IMR-90 (cell line): ENCODE results near the gene S100A13. TPM values are rescaled to one million over a fixed set of nuclear protein-coding genes. Genes with fewer than 3 reads are reported as not detected.

Experiments
- ATAC-seq: fragments of 200-7000 bp; cut with Tn5 transposase; 2 replicates; pipeline ENCODE4 v1.9.1; 2020; ENCODE audit warnings: low read depth, mild to moderate bottlenecking, moderate library complexity
- BruUV-seq: library from RNA; stranded (reverse); fragments of 400-500 nt; replicated peaks from 2 replicates; lab custom pipeline; 2021; lab: Mats Ljungman, UMichigan
- CTCF ChIA-PET: fragments of 300-600 bp; formaldehyde crosslinking; extraction: SDS; loops from one replicate; lab custom pipeline; 2021; ENCODE audit warnings: antibody characterized with exemption; lab: Yijun Ruan, JAX
- POLR2A ChIA-PET: fragments of 300-600 bp; sonication (Branson Sonifier 250); formaldehyde crosslinking; loops from one replicate; lab custom pipeline; 2022; ENCODE audit warnings: antibody characterized with exemption; ENCODE audit not compliant: unreplicated experiment; lab: Charles Lee
- DNase-seq: peaks from one replicate; pipeline ENCODE4 v3.0.0; 2013
- H2AFZ ChIP-seq: replicated peaks from 2 replicates; pipeline ENCODE3; 2013; ENCODE audit warnings: low read length, mild to moderate bottlenecking; ENCODE audit not compliant: poor library complexity
- H2AK5ac ChIP-seq: 2 replicates; pipeline ENCODE4 v1.6.1; 2013; ENCODE audit warnings: low read depth, low read length, inconsistent platforms
- H2AK9ac ChIP-seq: replicated peaks from 2 replicates; pipeline ENCODE3; 2013; ENCODE audit warnings: mild to moderate bottlenecking, low read depth, low read length, moderate library complexity; ENCODE audit not compliant: poor library complexity
- H2BK120ac ChIP-seq: 2 replicates; pipeline ENCODE4 v1.6.1; 2013; ENCODE audit warnings: low read depth, low read length, inconsistent platforms
- H2BK15ac ChIP-seq: 3 replicates; pipeline ENCODE4 v1.6.1; 2013; ENCODE audit warnings: low read depth, low read length, inconsistent platforms
- H2BK20ac ChIP-seq: 2 replicates; pipeline ENCODE4 v1.6.1; 2013; ENCODE audit warnings: low read depth, mild to moderate bottlenecking, inconsistent platforms, low read length, moderate library complexity
- H2BK5ac ChIP-seq: 2 replicates; pipeline ENCODE4 v1.6.1; 2013; ENCODE audit warnings: mild to moderate bottlenecking, low read depth, low read length, inconsistent platforms; ENCODE audit not compliant: poor library complexity, severe bottlenecking
- H3K14ac ChIP-seq: replicated peaks from 2 replicates; pipeline ENCODE4 v1.6.1; 2013; ENCODE audit warnings: low read depth, low read length, inconsistent platforms
- H3K18ac ChIP-seq: 2 replicates; pipeline ENCODE4 v1.6.1; 2013; ENCODE audit warnings: low read depth, low read length, control low read depth
- H3K23ac ChIP-seq: 2 replicates; pipeline ENCODE4 v1.6.1; 2013; ENCODE audit warnings: low read depth, low read length, inconsistent platforms
- H3K27ac ChIP-seq: 2 replicates; pipeline ENCODE4 v1.5.1; 2013; ENCODE audit warnings: mild to moderate bottlenecking, control low read depth, low read length; ENCODE audit not compliant: insufficient read depth
- H3K27me3 ChIP-seq: 2 replicates; pipeline ENCODE4 v1.6.1; 2013; ENCODE audit warnings: low read length; ENCODE audit not compliant: control insufficient read depth, insufficient read depth
- H3K36me3 ChIP-seq: 2 replicates; pipeline ENCODE4 v1.6.1; 2013; ENCODE audit warnings: low read length, mixed read lengths; ENCODE audit not compliant: control insufficient read depth, insufficient read depth
- H3K4ac ChIP-seq: 2 replicates; pipeline ENCODE4 v1.6.1; 2013; ENCODE audit warnings: low read depth, low read length, inconsistent platforms
- H3K4me1 ChIP-seq: 2 replicates; pipeline ENCODE4 v1.6.1; 2013; ENCODE audit warnings: low read length, mixed read lengths; ENCODE audit not compliant: control insufficient read depth, insufficient read depth
- H3K4me2 ChIP-seq: 2 replicates; pipeline ENCODE4 v1.6.1; 2013; ENCODE audit warnings: low read depth, mild to moderate bottlenecking, control low read depth, low read length, moderate library complexity
- H3K4me3 ChIP-seq: 2 replicates; pipeline ENCODE4 v1.5.1; 2013; ENCODE audit warnings: low read depth, mild to moderate bottlenecking, control low read depth, low read length, moderate library complexity; ENCODE audit not compliant: insufficient read depth
- H3K56ac ChIP-seq: 2 replicates; pipeline ENCODE4 v1.6.1; 2013; ENCODE audit warnings: low read length, inconsistent platforms; ENCODE audit not compliant: insufficient read depth; ENCODE audit errors: extremely low read depth
- H3K79me1 ChIP-seq, 2 experiments: 2 replicates each; pipeline ENCODE4 v1.6.1; 2013; ENCODE audit warnings: low read length in 2 of 2, inconsistent platforms in 1 of 2, low read depth in 1 of 2
- H3K9ac ChIP-seq: 2 replicates; pipeline ENCODE4 v1.6.1; 2013; ENCODE audit warnings: low read depth, low read length, control low read depth
- H3K9me1 ChIP-seq: 2 replicates; pipeline ENCODE4 v1.6.1; 2013; ENCODE audit warnings: low read length, inconsistent platforms; ENCODE audit not compliant: insufficient read depth
- H3K9me3 ChIP-seq: 2 replicates; pipeline ENCODE4 v1.6.1; 2013; ENCODE audit warnings: low read length; ENCODE audit not compliant: control insufficient read depth, insufficient read depth
- H4K20me1 ChIP-seq: 2 replicates; pipeline ENCODE4 v1.6.1; 2013; ENCODE audit warnings: low read length, inconsistent platforms; ENCODE audit not compliant: insufficient read depth
- H4K5ac ChIP-seq: 2 replicates; pipeline ENCODE4 v1.6.1; 2013; ENCODE audit warnings: mild to moderate bottlenecking, low read depth, low read length, control low read depth
- H4K8ac ChIP-seq, 2 experiments: 2 replicates each; pipeline ENCODE4 v1.6.1; 2013; ENCODE audit warnings: low read depth in 2 of 2, low read length in 2 of 2, control low read depth in 1 of 2, inconsistent platforms in 1 of 2
- H4K91ac ChIP-seq: 2 replicates; pipeline ENCODE4 v1.6.1; 2013; ENCODE audit warnings: low read depth, low read length, inconsistent platforms; ENCODE audit not compliant: insufficient read depth
- CEBPB ChIP-seq: IDR thresholded peaks from 2 replicates; pipeline ENCODE4 v1.6.1; 2012; ENCODE audit warnings: low read depth, low read length, improper control_type of control experiment
- CHD1 ChIP-seq: IDR thresholded peaks from 2 replicates; pipeline ENCODE4 v1.6.1; 2012; ENCODE audit warnings: low read depth, low read length, improper control_type of control experiment
- FOS ChIP-seq: fragments of 150-350 bp; IDR thresholded peaks from 2 replicates; pipeline ENCODE4 v1.6.1; 2016; ENCODE audit warnings: low read depth, low read length
- MAZ ChIP-seq: IDR thresholded peaks from 2 replicates; pipeline ENCODE4 v1.6.1; 2012; ENCODE audit warnings: low read depth, mild to moderate bottlenecking, low read length, improper control_type of control experiment, moderate library complexity, borderline replicate concordance
- MXI1 ChIP-seq: IDR thresholded peaks from 2 replicates; pipeline ENCODE4 v1.6.1; 2012; ENCODE audit warnings: low read depth, mild to moderate bottlenecking, low read length, moderate library complexity, borderline replicate concordance
- POLR2A ChIP-seq: IDR thresholded peaks from 2 replicates; pipeline ENCODE4 v1.6.1; 2012; ENCODE audit warnings: mild to moderate bottlenecking, low read depth, low read length
- RAD21 ChIP-seq: IDR thresholded peaks from 2 replicates; pipeline ENCODE4 v1.6.1; 2012; ENCODE audit warnings: low read length, improper control_type of control experiment
- RCOR1 ChIP-seq: IDR thresholded peaks from 2 replicates; pipeline ENCODE4 v1.6.1; 2012; ENCODE audit warnings: mild to moderate bottlenecking, low read length, improper control_type of control experiment; ENCODE audit not compliant: insufficient replicate concordance
- RFX5 ChIP-seq: IDR thresholded peaks from 2 replicates; pipeline ENCODE4 v1.8.0; 2012; ENCODE audit warnings: low read depth, mild to moderate bottlenecking, low read length, moderate library complexity
- SMC3 ChIP-seq: fragments of 150-350 bp; IDR thresholded peaks from 2 replicates; pipeline ENCODE4 v1.6.1; 2016; ENCODE audit warnings: low read depth, mild to moderate bottlenecking, antibody characterized with exemption, low read length, moderate library complexity
- WGBS, 2 experiments: methylation state at CpG; one replicate each; pipeline versions ENCODE4 v1.1.5 to v1.1.7; 2013; ENCODE audit warnings: missing lambda C conversion rate in 2 of 2; ENCODE audit not compliant: insufficient read length in 1 of 2; ENCODE audit errors: extremely low coverage in 2 of 2; 5-methylcytosine and 5-hydroxymethylcytosine counted together
- dilution Hi-C: fragments of 300-500 bp; cut with HindIII; formaldehyde crosslinking; loops from one replicate; pipeline ENCODE4 v1.14.3; 2018; ENCODE audit warnings: low sequenced_read_pairs; ENCODE audit not compliant: unreplicated experiment
- in situ Hi-C: fragments of 300-500 bp; cut with MboI; formaldehyde crosslinking; loops from 3 replicates; pipeline ENCODE4 v1.14.3; 2019; ENCODE audit warnings: low sequenced_read_pairs, inconsistent platforms, mixed read lengths
- intact Hi-C: fragments of 100-400 bp; cut with micrococcal nuclease; formaldehyde crosslinking; loops from 2 replicates; pipeline ENCODE4 v1.10.0; 2022
- polyA plus RNA-seq, 3 experiments: library from polyadenylated mRNA; depleted of rRNA; stranded (reverse); fragments of >200 nt; gene quantifications; 2 replicates each; pipeline ENCODE4 v1.2.3, GENCODE V29; 2012; ENCODE audit warnings: low replicate concordance in 1 of 3
- total RNA-seq: library from RNA; depleted of rRNA; stranded (reverse); fragments of >200 nt; gene quantifications from 2 replicates; pipeline ENCODE4 v1.2.3, GENCODE V29; 2012
- TF ChIP-seq, protein P1 (sequence below): fragments of 150-350 bp; IDR thresholded peaks from 2 replicates; pipeline ENCODE4 v1.6.1; 2017; ENCODE audit warnings: mild to moderate bottlenecking, antibody characterized with exemption, low read length, low read depth
- TF ChIP-seq, protein P2 (sequence below): conservative IDR thresholded peaks from 2 replicates; pipeline ENCODE4 v1.5.1; 2012; ENCODE audit warnings: mild to moderate bottlenecking, low read depth, low read length, improper control_type of control experiment
- TF ChIP-seq, protein P3 (sequence below): fragments of 150-350 bp; IDR thresholded peaks from 2 replicates; pipeline ENCODE4 v1.6.1; 2016; ENCODE audit warnings: low read depth, mild to moderate bottlenecking, low read length, moderate library complexity, borderline replicate concordance

S100A13 gene
- total and polyA plus RNA-seq, 2 of the 4 experiments (the other 2 are of a cell fraction) = 122 to 468 TPM

DNA sequence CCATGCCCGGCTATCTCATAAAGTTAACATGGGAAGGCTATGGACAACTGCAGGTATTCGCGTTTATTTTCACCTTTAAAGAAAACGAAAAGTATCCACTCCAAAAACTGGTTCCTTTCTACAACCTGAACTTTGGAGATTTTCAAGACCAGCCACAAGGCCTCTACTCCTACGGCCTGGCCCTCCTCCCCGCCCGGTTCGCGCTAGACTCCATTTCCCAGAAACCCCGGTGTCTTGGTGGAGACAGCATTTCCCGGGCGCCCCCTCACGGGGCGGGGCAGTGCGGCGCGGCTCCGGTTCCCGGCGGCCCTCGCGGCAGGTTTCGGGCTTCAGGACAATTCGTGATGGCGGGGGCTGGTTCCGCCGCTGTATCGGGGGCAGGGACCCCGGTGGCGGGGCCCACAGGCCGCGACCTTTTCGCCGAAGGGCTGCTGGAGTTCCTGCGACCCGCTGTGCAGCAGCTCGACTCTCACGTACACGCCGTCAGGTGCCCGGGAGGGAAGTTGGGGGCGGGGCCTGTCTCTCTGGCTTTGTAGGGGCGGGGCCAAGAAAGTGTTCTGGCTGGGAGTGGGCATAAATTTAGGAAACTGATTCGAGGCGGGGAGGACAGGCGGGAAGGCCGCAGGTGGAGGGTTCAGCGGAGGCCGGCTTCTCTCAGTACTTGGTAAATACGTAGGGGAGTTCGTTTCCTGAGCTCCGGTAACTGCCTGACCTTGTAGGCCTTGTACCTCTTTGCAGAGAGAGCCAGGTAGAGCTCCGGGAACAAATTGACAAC is 31.3 kb upstream of the S100A13 start, which contains the start of gene SNAPIN (continued):
- TF ChIP-seq, protein P1, sequence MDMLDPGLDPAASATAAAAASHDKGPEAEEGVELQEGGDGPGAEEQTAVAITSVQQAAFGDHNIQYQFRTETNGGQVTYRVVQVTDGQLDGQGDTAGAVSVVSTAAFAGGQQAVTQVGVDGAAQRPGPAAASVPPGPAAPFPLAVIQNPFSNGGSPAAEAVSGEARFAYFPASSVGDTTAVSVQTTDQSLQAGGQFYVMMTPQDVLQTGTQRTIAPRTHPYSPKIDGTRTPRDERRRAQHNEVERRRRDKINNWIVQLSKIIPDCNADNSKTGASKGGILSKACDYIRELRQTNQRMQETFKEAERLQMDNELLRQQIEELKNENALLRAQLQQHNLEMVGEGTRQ = no peak

DNA sequence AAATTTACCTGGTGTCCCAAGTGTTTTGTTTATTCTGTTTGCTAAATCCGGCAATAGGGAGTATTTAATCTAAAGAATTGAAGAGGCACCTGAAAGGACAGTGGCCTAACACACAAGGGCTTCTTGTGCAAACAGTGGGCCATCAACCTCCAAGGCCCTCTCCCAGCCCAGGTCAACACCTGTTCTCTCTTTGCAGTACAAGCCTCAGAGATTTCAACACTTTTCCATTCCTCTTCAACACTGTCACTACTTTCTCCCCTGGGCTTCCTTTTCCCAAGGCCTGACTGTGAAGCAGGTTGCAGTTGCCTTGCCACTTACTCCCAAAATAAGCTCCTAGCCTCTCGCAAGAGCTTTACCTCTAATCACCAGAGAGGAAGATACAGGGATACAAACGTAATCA is 28.0 kb upstream of the S100A13 start:
- Histone ChIP-seq H2BK120ac (no peak overlapping the region), H2BK20ac (no peak overlapping the region), H2BK15ac (no peak overlapping the region), H4K5ac (no peak overlapping the region), H3K4me2 (no peak overlapping the region), H3K9me3 (no peaks in the 10 kb centered on the region), H4K8ac (no peak overlapping the region), H3K56ac (no peak overlapping the region), H2BK5ac (no peak overlapping the region), H3K9ac (no peak overlapping the region), H2AK9ac (no peak overlapping the region), H2AFZ (no peak overlapping the region), H4K91ac (no peak overlapping the region), H3K4me3 (no peak overlapping the region), H3K23ac (no peak overlapping the region), H3K79me1 (peaks cover 3 to 14% of the 10 kb centered on the region in 2 experiments; a peak in 3 of 4 replicates), H3K9me1 (peaks cover 6% of the 10 kb centered on the region; the same call in 1 of the 2 replicates), H3K4ac (no peak overlapping the region), H3K14ac (no peak overlapping the region), H3K4me1 (peaks cover 9% of the 10 kb centered on the region), H3K18ac (no peak overlapping the region), H3K36me3 (no peaks in the 10 kb centered on the region), H2AK5ac (no peak overlapping the region), H3K27me3 (no peaks in the 10 kb centered on the region), H4K20me1 (no peaks in the 10 kb centered on the region), H3K27ac (no peak overlapping the region)
- no TSS peak for BruUV-seq
- intact Hi-C loops = no loop called here
- dilution Hi-C loops = no loop called here
- ATAC-seq (no peak), DNase-seq (no peak)
- no CpG with 5 or more reads among the region's 3 CpGs for WGBS, 2 experiments
- ChIA-PET POLR2A (interaction anchor here (0.7 kb wide), 1 partner anchor 87 kb away, joined by 8 read pairs; no protein-coding TSS in a partner anchor), CTCF (no interaction called here)
- in situ Hi-C loops = no loop called here
- TF ChIP-seq RFX5 = no peak
- TF ChIP-seq, protein P2, sequence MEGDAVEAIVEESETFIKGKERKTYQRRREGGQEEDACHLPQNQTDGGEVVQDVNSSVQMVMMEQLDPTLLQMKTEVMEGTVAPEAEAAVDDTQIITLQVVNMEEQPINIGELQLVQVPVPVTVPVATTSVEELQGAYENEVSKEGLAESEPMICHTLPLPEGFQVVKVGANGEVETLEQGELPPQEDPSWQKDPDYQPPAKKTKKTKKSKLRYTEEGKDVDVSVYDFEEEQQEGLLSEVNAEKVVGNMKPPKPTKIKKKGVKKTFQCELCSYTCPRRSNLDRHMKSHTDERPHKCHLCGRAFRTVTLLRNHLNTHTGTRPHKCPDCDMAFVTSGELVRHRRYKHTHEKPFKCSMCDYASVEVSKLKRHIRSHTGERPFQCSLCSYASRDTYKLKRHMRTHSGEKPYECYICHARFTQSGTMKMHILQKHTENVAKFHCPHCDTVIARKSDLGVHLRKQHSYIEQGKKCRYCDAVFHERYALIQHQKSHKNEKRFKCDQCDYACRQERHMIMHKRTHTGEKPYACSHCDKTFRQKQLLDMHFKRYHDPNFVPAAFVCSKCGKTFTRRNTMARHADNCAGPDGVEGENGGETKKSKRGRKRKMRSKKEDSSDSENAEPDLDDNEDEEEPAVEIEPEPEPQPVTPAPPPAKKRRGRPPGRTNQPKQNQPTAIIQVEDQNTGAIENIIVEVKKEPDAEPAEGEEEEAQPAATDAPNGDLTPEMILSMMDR = no peak
- TF ChIP-seq FOS = no peak
- TF ChIP-seq MXI1 = no peak
- no peak for TF ChIP-seq SMC3
- TF ChIP-seq, protein P3, sequence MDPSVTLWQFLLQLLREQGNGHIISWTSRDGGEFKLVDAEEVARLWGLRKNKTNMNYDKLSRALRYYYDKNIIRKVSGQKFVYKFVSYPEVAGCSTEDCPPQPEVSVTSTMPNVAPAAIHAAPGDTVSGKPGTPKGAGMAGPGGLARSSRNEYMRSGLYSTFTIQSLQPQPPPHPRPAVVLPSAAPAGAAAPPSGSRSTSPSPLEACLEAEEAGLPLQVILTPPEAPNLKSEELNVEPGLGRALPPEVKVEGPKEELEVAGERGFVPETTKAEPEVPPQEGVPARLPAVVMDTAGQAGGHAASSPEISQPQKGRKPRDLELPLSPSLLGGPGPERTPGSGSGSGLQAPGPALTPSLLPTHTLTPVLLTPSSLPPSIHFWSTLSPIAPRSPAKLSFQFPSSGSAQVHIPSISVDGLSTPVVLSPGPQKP = no peak
- no peak for TF ChIP-seq MAZ
- no peak for TF ChIP-seq CHD1
- no peak for TF ChIP-seq POLR2A
- TF ChIP-seq RCOR1 = no peak
- TF ChIP-seq RAD21 = no peak
- TF ChIP-seq CEBPB = no peak
